ENCODE measurements around the gene PARVG.

DNA sequence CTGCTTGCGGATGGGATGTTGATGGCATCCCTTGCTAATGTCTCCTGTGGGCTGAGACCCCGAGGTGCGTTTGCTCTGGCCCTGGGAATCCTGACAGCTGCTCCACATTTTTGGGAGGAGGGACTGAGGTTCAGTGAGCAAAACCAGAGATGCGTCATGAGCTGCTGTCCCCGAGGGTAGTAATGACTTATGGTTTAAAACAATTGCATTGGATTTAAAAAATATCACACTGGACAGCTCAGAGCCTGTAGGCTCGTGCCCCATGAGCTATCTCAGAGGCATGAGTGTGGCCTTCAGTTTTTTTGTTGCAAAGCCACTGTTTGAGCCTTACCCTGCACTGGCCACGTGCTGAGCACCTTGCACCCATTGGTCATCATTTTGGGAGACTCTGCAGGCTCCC is 20.9 kb upstream of the PARVG start:
- TF ChIP-seq CTCF (IDR thresholded peaks at IDR 0.05; ENCODE audit: borderline replicate concordance, extremely low read depth, low read length, poor library complexity, severe bottlenecking) (no peak), EZH2 (IDR thresholded peaks at IDR 0.05; ENCODE audit: borderline replicate concordance, low read depth, low read length, severe bottlenecking) (no peak)

Measured in DND-41 (cell line).